IMR-90 (cell line): ENCODE measurements around the gene SNX27. TPM values are rescaled to one million over a fixed set of nuclear protein-coding genes. Genes with fewer than 3 reads are reported as not detected.

Experiments
- ATAC-seq: fragments of 200-7000 bp; cut with Tn5 transposase; 2 replicates; pipeline ENCODE4 v1.9.1; 2020; ENCODE audit warnings: low read depth, mild to moderate bottlenecking, moderate library complexity
- BruUV-seq: library from RNA; stranded (reverse); fragments of 400-500 nt; replicated peaks from 2 replicates; lab custom pipeline; 2021; lab: Mats Ljungman, UMichigan
- CTCF ChIA-PET: fragments of 300-600 bp; formaldehyde crosslinking; extraction: SDS; loops from one replicate; lab custom pipeline; 2021; ENCODE audit warnings: antibody characterized with exemption; lab: Yijun Ruan, JAX
- POLR2A ChIA-PET: fragments of 300-600 bp; sonication (Branson Sonifier 250); formaldehyde crosslinking; loops from one replicate; lab custom pipeline; 2022; ENCODE audit warnings: antibody characterized with exemption; ENCODE audit not compliant: unreplicated experiment; lab: Charles Lee
- DNase-seq: peaks from one replicate; pipeline ENCODE4 v3.0.0; 2013
- H2AFZ ChIP-seq: replicated peaks from 2 replicates; pipeline ENCODE3; 2013; ENCODE audit warnings: low read length, mild to moderate bottlenecking; ENCODE audit not compliant: poor library complexity
- H2AK5ac ChIP-seq: 2 replicates; pipeline ENCODE4 v1.6.1; 2013; ENCODE audit warnings: low read depth, low read length, inconsistent platforms
- H2AK9ac ChIP-seq: replicated peaks from 2 replicates; pipeline ENCODE3; 2013; ENCODE audit warnings: mild to moderate bottlenecking, low read depth, low read length, moderate library complexity; ENCODE audit not compliant: poor library complexity
- H2BK120ac ChIP-seq: 2 replicates; pipeline ENCODE4 v1.6.1; 2013; ENCODE audit warnings: low read depth, low read length, inconsistent platforms
- H2BK15ac ChIP-seq: 3 replicates; pipeline ENCODE4 v1.6.1; 2013; ENCODE audit warnings: low read depth, low read length, inconsistent platforms
- H2BK20ac ChIP-seq: 2 replicates; pipeline ENCODE4 v1.6.1; 2013; ENCODE audit warnings: low read depth, mild to moderate bottlenecking, inconsistent platforms, low read length, moderate library complexity
- H2BK5ac ChIP-seq: 2 replicates; pipeline ENCODE4 v1.6.1; 2013; ENCODE audit warnings: mild to moderate bottlenecking, low read depth, low read length, inconsistent platforms; ENCODE audit not compliant: poor library complexity, severe bottlenecking
- H3K14ac ChIP-seq: replicated peaks from 2 replicates; pipeline ENCODE4 v1.6.1; 2013; ENCODE audit warnings: low read depth, low read length, inconsistent platforms
- H3K18ac ChIP-seq: 2 replicates; pipeline ENCODE4 v1.6.1; 2013; ENCODE audit warnings: low read depth, low read length, control low read depth
- H3K23ac ChIP-seq: 2 replicates; pipeline ENCODE4 v1.6.1; 2013; ENCODE audit warnings: low read depth, low read length, inconsistent platforms
- H3K27ac ChIP-seq: 2 replicates; pipeline ENCODE4 v1.5.1; 2013; ENCODE audit warnings: mild to moderate bottlenecking, control low read depth, low read length; ENCODE audit not compliant: insufficient read depth
- H3K27me3 ChIP-seq: 2 replicates; pipeline ENCODE4 v1.6.1; 2013; ENCODE audit warnings: low read length; ENCODE audit not compliant: control insufficient read depth, insufficient read depth
- H3K36me3 ChIP-seq: 2 replicates; pipeline ENCODE4 v1.6.1; 2013; ENCODE audit warnings: low read length, mixed read lengths; ENCODE audit not compliant: control insufficient read depth, insufficient read depth
- H3K4ac ChIP-seq: 2 replicates; pipeline ENCODE4 v1.6.1; 2013; ENCODE audit warnings: low read depth, low read length, inconsistent platforms
- H3K4me1 ChIP-seq: 2 replicates; pipeline ENCODE4 v1.6.1; 2013; ENCODE audit warnings: low read length, mixed read lengths; ENCODE audit not compliant: control insufficient read depth, insufficient read depth
- H3K4me2 ChIP-seq: 2 replicates; pipeline ENCODE4 v1.6.1; 2013; ENCODE audit warnings: low read depth, mild to moderate bottlenecking, control low read depth, low read length, moderate library complexity
- H3K4me3 ChIP-seq: 2 replicates; pipeline ENCODE4 v1.5.1; 2013; ENCODE audit warnings: low read depth, mild to moderate bottlenecking, control low read depth, low read length, moderate library complexity; ENCODE audit not compliant: insufficient read depth
- H3K56ac ChIP-seq: 2 replicates; pipeline ENCODE4 v1.6.1; 2013; ENCODE audit warnings: low read length, inconsistent platforms; ENCODE audit not compliant: insufficient read depth; ENCODE audit errors: extremely low read depth
- H3K79me1 ChIP-seq, 2 experiments: 2 replicates each; pipeline ENCODE4 v1.6.1; 2013; ENCODE audit warnings: low read length in 2 of 2, inconsistent platforms in 1 of 2, low read depth in 1 of 2
- H3K9ac ChIP-seq: 2 replicates; pipeline ENCODE4 v1.6.1; 2013; ENCODE audit warnings: low read depth, low read length, control low read depth
- H3K9me1 ChIP-seq: 2 replicates; pipeline ENCODE4 v1.6.1; 2013; ENCODE audit warnings: low read length, inconsistent platforms; ENCODE audit not compliant: insufficient read depth
- H3K9me3 ChIP-seq: 2 replicates; pipeline ENCODE4 v1.6.1; 2013; ENCODE audit warnings: low read length; ENCODE audit not compliant: control insufficient read depth, insufficient read depth
- H4K20me1 ChIP-seq: 2 replicates; pipeline ENCODE4 v1.6.1; 2013; ENCODE audit warnings: low read length, inconsistent platforms; ENCODE audit not compliant: insufficient read depth
- H4K5ac ChIP-seq: 2 replicates; pipeline ENCODE4 v1.6.1; 2013; ENCODE audit warnings: mild to moderate bottlenecking, low read depth, low read length, control low read depth
- H4K8ac ChIP-seq, 2 experiments: 2 replicates each; pipeline ENCODE4 v1.6.1; 2013; ENCODE audit warnings: low read depth in 2 of 2, low read length in 2 of 2, control low read depth in 1 of 2, inconsistent platforms in 1 of 2
- H4K91ac ChIP-seq: 2 replicates; pipeline ENCODE4 v1.6.1; 2013; ENCODE audit warnings: low read depth, low read length, inconsistent platforms; ENCODE audit not compliant: insufficient read depth
- CTCF ChIP-seq: conservative IDR thresholded peaks from 2 replicates; pipeline ENCODE4 v1.5.1; 2012; ENCODE audit warnings: mild to moderate bottlenecking, low read depth, low read length, improper control_type of control experiment
- ELK1 ChIP-seq: fragments of 150-350 bp; IDR thresholded peaks from 2 replicates; pipeline ENCODE4 v1.6.1; 2016; ENCODE audit warnings: low read depth, mild to moderate bottlenecking, low read length, moderate library complexity, borderline replicate concordance
- FOS ChIP-seq: fragments of 150-350 bp; IDR thresholded peaks from 2 replicates; pipeline ENCODE4 v1.6.1; 2016; ENCODE audit warnings: low read depth, low read length
- MAZ ChIP-seq: IDR thresholded peaks from 2 replicates; pipeline ENCODE4 v1.6.1; 2012; ENCODE audit warnings: low read depth, mild to moderate bottlenecking, low read length, improper control_type of control experiment, moderate library complexity, borderline replicate concordance
- MXI1 ChIP-seq: IDR thresholded peaks from 2 replicates; pipeline ENCODE4 v1.6.1; 2012; ENCODE audit warnings: low read depth, mild to moderate bottlenecking, low read length, moderate library complexity, borderline replicate concordance
- RAD21 ChIP-seq: IDR thresholded peaks from 2 replicates; pipeline ENCODE4 v1.6.1; 2012; ENCODE audit warnings: low read length, improper control_type of control experiment
- RCOR1 ChIP-seq: IDR thresholded peaks from 2 replicates; pipeline ENCODE4 v1.6.1; 2012; ENCODE audit warnings: mild to moderate bottlenecking, low read length, improper control_type of control experiment; ENCODE audit not compliant: insufficient replicate concordance
- SMC3 ChIP-seq: fragments of 150-350 bp; IDR thresholded peaks from 2 replicates; pipeline ENCODE4 v1.6.1; 2016; ENCODE audit warnings: low read depth, mild to moderate bottlenecking, antibody characterized with exemption, low read length, moderate library complexity
- USF2 ChIP-seq: fragments of 150-350 bp; IDR thresholded peaks from 2 replicates; pipeline ENCODE4 v1.6.1; 2017; ENCODE audit warnings: mild to moderate bottlenecking, antibody characterized with exemption, low read length, low read depth
- WGBS, 2 experiments: methylation state at CpG; one replicate each; pipeline versions ENCODE4 v1.1.5 to v1.1.7; 2013; ENCODE audit warnings: missing lambda C conversion rate in 2 of 2; ENCODE audit not compliant: insufficient read length in 1 of 2; ENCODE audit errors: extremely low coverage in 2 of 2; 5-methylcytosine and 5-hydroxymethylcytosine counted together
- dilution Hi-C: fragments of 300-500 bp; cut with HindIII; formaldehyde crosslinking; loops from one replicate; pipeline ENCODE4 v1.14.3; 2018; ENCODE audit warnings: low sequenced_read_pairs; ENCODE audit not compliant: unreplicated experiment
- in situ Hi-C: fragments of 300-500 bp; cut with MboI; formaldehyde crosslinking; loops from 3 replicates; pipeline ENCODE4 v1.14.3; 2019; ENCODE audit warnings: low sequenced_read_pairs, inconsistent platforms, mixed read lengths
- intact Hi-C: fragments of 100-400 bp; cut with micrococcal nuclease; formaldehyde crosslinking; loops from 2 replicates; pipeline ENCODE4 v1.10.0; 2022
- polyA plus RNA-seq, 3 experiments: library from polyadenylated mRNA; depleted of rRNA; stranded (reverse); fragments of >200 nt; gene quantifications; 2 replicates each; pipeline ENCODE4 v1.2.3, GENCODE V29; 2012; ENCODE audit warnings: low replicate concordance in 1 of 3
- total RNA-seq: library from RNA; depleted of rRNA; stranded (reverse); fragments of >200 nt; gene quantifications from 2 replicates; pipeline ENCODE4 v1.2.3, GENCODE V29; 2012

Gene SNX27
- total and polyA plus RNA-seq, 2 of the 4 experiments (the other 2 are of a cell fraction): 12.3 to 25.6 TPM

- no peak for TF ChIP-seq MAZ
These were observed 105.2 kb downstream of the SNX27 start, which contains the start of gene CELF3 (continued) for GRCh38 chr1:151716771-151717631.

- ATAC-seq (no peak), DNase-seq (no peak)
- BruUV-seq: no TSS peak
- Histone ChIP-seq H3K4me1 (peaks cover 2% of the 10 kb centered on the region; the same call in 1 of the 2 replicates), H3K36me3 (no peaks in the 10 kb centered on the region), H4K20me1 (no peaks in the 10 kb centered on the region; the same call in 1 of the 2 replicates), H3K79me1 (no peaks in the 10 kb centered on the region), H3K27me3 (peaks cover 73% of the 10 kb centered on the region), H3K4me2 (no peak overlapping the region), H3K9me3 (no peaks in the 10 kb centered on the region), H2BK15ac (no peak overlapping the region), H2BK5ac (no peak overlapping the region), H3K27ac (no peak overlapping the region), H4K91ac (no peak overlapping the region), H2BK20ac (no peak overlapping the region), H3K23ac (no peak overlapping the region), H2AK9ac (no peak overlapping the region), H3K4ac (no peak overlapping the region), H3K4me3 (no peak overlapping the region), H2AK5ac (no peak overlapping the region), H3K56ac (no peak overlapping the region), H3K18ac (no peak overlapping the region), H4K5ac (no peak overlapping the region), H2AFZ (no peak overlapping the region), H4K8ac (no peak overlapping the region), H3K9ac (no peak overlapping the region), H3K9me1 (no peaks in the 10 kb centered on the region), H3K14ac (no peak overlapping the region), H2BK120ac (no peak overlapping the region)
- CTCF ChIA-PET: no interaction called here
- dilution Hi-C loops: no loop called here
- intact Hi-C loops: no loop called here
- in situ Hi-C loops: no loop called here
- POLR2A ChIA-PET: no interaction called here
- no peak for TF ChIP-seq MXI1
- TF ChIP-seq CTCF: no peak
- TF ChIP-seq USF2: no peak
- no peak for TF ChIP-seq ELK1
- TF ChIP-seq SMC3: no peak
- TF ChIP-seq RCOR1: no peak
- no peak for TF ChIP-seq FOS
- no peak for TF ChIP-seq RAD21
- WGBS, 2 experiments: no CpG with 5 or more reads among the region's 4 CpGs
These were observed 106.2 kb downstream of the SNX27 start for GRCh38 chr1:151718011-151718431.
